HepG2 (cell line): Measurements from ENCODE around the gene ADIPOR2. TPM values are rescaled to one million over a fixed set of nuclear protein-coding genes. Genes with fewer than 3 reads are reported as not detected.
A peak's percentile ranks its signal among the peaks of the same experiment; 100 is the strongest.

ENCODE experiments used
- ATAC-seq: fragments of 200-7000 bp; cut with Tn5 transposase; 3 replicates; pipeline ENCODE4 v1.9.1; 2020; ENCODE audit warnings: mild to moderate bottlenecking, moderate library complexity
- BruUV-seq: library from RNA; stranded (reverse); fragments of 400-500 nt; replicated peaks from 2 replicates; lab custom pipeline; 2021; lab: Mats Ljungman, UMichigan
- CTCF ChIA-PET: fragments of 300-600 bp; formaldehyde crosslinking; extraction: SDS; loops from one replicate; lab custom pipeline; 2021; ENCODE audit warnings: low total read pairs, inconsistent platforms, low intra/inter-chr PET ratio; lab: Yijun Ruan, JAX
- POLR2A ChIA-PET: fragments of 350-600 bp; sonication (Branson Sonifier 250); formaldehyde crosslinking; loops from one replicate; lab custom pipeline; 2020; ENCODE audit warnings: antibody characterized with exemption, inconsistent platforms; lab: Yijun Ruan, JAX
- DNase-seq: peaks from one replicate; pipeline ENCODE4 v3.0.0-alpha.2; 2015; ENCODE audit warnings: low spot score
- FAIRE-seq: peaks from 3 replicates; lab custom pipeline; 2011; peaks lifted over from hg19 to GRCh38; lab: Jason Lieb, UNC
- H2AFZ ChIP-seq: one replicate; pipeline ENCODE4 v1.6.1; 2011; ENCODE audit warnings: low read length, inconsistent platforms
- H3K27ac ChIP-seq: fragments of 300-600 bp; 3 replicates; pipeline ENCODE4 v1.8.0; 2011; ENCODE audit warnings: mixed run types, mild to moderate bottlenecking, mixed read lengths, low read length, inconsistent platforms; ENCODE audit not compliant: insufficient read depth; ENCODE audit errors: extremely low read length
- H3K27me3 ChIP-seq, 2 experiments: fragments of 200-600 bp in 1 of 2; 2 replicates in 1 of 2; 3 replicates in 1 of 2; pipeline versions ENCODE4 v1.6.0 to v1.8.0; 2011; ENCODE audit warnings: low read length in 2 of 2, mild to moderate bottlenecking in 2 of 2, moderate library complexity in 2 of 2, inconsistent platforms in 1 of 2; ENCODE audit not compliant: insufficient read depth in 2 of 2, control insufficient read depth in 1 of 2
- H3K36me3 ChIP-seq, 2 experiments: fragments of 200-600 bp in 1 of 2; replicated peaks in 1 of 2; 2 replicates in 1 of 2; 3 replicates in 1 of 2; pipeline versions ENCODE4 v1.5.1 to v1.8.0; 2011; ENCODE audit warnings: low read length in 2 of 2, inconsistent platforms in 1 of 2; ENCODE audit not compliant: insufficient read depth in 2 of 2, control insufficient read depth in 1 of 2
- H3K4me1 ChIP-seq: 2 replicates; pipeline ENCODE4 v1.5.1; 2012; ENCODE audit warnings: low read length, inconsistent platforms; ENCODE audit not compliant: insufficient read depth
- H3K4me2 ChIP-seq: 2 replicates; pipeline ENCODE4 v1.6.0; 2011; ENCODE audit warnings: low read depth, low read length, inconsistent platforms
- H3K4me3 ChIP-seq, 3 experiments: fragments of 200-600 bp in 1 of 3; sonication (generic), shearing (Covaris generic) in 1 of 3; replicated peaks in 1 of 3; 2 replicates each; pipeline ENCODE4 v1.5.1; 2011 to 2016; ENCODE audit warnings: low read length in 3 of 3, inconsistent platforms in 2 of 3, low read depth in 2 of 3, mild to moderate bottlenecking in 2 of 3, control low read depth in 1 of 3, mixed read lengths in 1 of 3; ENCODE audit not compliant: insufficient read depth in 1 of 3
- H3K79me2 ChIP-seq: one replicate; pipeline ENCODE4 v1.6.1; 2011; ENCODE audit warnings: low read length, inconsistent platforms; ENCODE audit not compliant: insufficient read depth
- H3K9ac ChIP-seq: 2 replicates; pipeline ENCODE4 v1.6.0; 2011; ENCODE audit warnings: mild to moderate bottlenecking, low read depth, low read length, inconsistent platforms; ENCODE audit not compliant: insufficient read depth
- H3K9me3 ChIP-seq: 2 replicates; pipeline ENCODE4 v1.5.1; 2012; ENCODE audit warnings: mild to moderate bottlenecking, low read length
- H4K20me1 ChIP-seq: 2 replicates; pipeline ENCODE4 v1.6.0; 2011; ENCODE audit warnings: inconsistent platforms, mild to moderate bottlenecking, low read length, moderate library complexity; ENCODE audit not compliant: insufficient read depth
- BCL3 ChIP-seq: sonication (generic); formaldehyde crosslinking; IDR thresholded peaks from 2 replicates; pipeline ENCODE4 v1.5.1; 2020; ENCODE audit warnings: mild to moderate bottlenecking, missing genetic modification reagents, moderate library complexity
- DPF2 ChIP-seq: sonication (generic); formaldehyde crosslinking; IDR thresholded peaks from 2 replicates; pipeline ENCODE4 v1.4.0; 2020; ENCODE audit warnings: mild to moderate bottlenecking, low read depth, missing genetic modification reagents, borderline replicate concordance
- EP300 ChIP-seq, 3 experiments: sonication (generic) in 1 of 3; formaldehyde crosslinking in 1 of 3; IDR thresholded peaks; 2 replicates each; pipeline versions ENCODE4 v1.5.1 to v1.6.1; 2011 to 2020; ENCODE audit warnings: low read depth in 2 of 3, low read length in 2 of 3, borderline replicate concordance in 1 of 3, improper control_type of control experiment in 1 of 3, mild to moderate bottlenecking in 1 of 3, missing genetic modification reagents in 1 of 3, moderate library complexity in 1 of 3
- GABPB1 ChIP-seq: IDR thresholded peaks from 2 replicates; pipeline ENCODE4 v1.6.1; 2016; ENCODE audit warnings: mild to moderate bottlenecking, missing genetic modification reagents, moderate library complexity, missing compliant biosample characterization
- HBP1 ChIP-seq: IDR thresholded peaks from 2 replicates; pipeline ENCODE4 v1.6.1; 2016; ENCODE audit warnings: low read depth, control low read depth
- MTF1 ChIP-seq: sonication (generic); formaldehyde crosslinking; IDR thresholded peaks from 2 replicates; pipeline ENCODE4 v1.5.0; 2020; ENCODE audit warnings: missing genetic modification reagents
- NAIF1 ChIP-seq: sonication (generic); formaldehyde crosslinking; IDR thresholded peaks from 2 replicates; pipeline ENCODE4 v1.5.0; 2020; ENCODE audit warnings: mild to moderate bottlenecking, missing genetic modification reagents, borderline replicate concordance
- PCBP1 ChIP-seq: fragments of 200-400 bp; formaldehyde crosslinking; IDR thresholded peaks from 2 replicates; pipeline ENCODE4 v1.6.1; 2017; ENCODE audit warnings: mild to moderate bottlenecking, low read depth, low read length, borderline replicate concordance
- PPARG ChIP-seq: conservative IDR thresholded peaks from 2 replicates; pipeline ENCODE4 v1.6.1; 2016; ENCODE audit warnings: missing biosample characterization, missing genetic modification reagents
- THAP11 ChIP-seq: IDR thresholded peaks from 2 replicates; pipeline ENCODE4 v1.6.1; 2016; ENCODE audit warnings: missing biosample characterization, missing genetic modification reagents
- U2AF1 ChIP-seq: fragments of 200-400 bp; formaldehyde crosslinking; optimal IDR thresholded peaks from 2 replicates; pipeline ENCODE3; 2017; ENCODE audit warnings: mild to moderate bottlenecking, low read depth, low read length
- ZNF496 ChIP-seq: sonication (generic); formaldehyde crosslinking; IDR thresholded peaks from 2 replicates; pipeline ENCODE4 v1.8.1; 2023; ENCODE audit warnings: mild to moderate bottlenecking, moderate library complexity, missing genetic modification reagents; ENCODE audit not compliant: insufficient replicate concordance
- ZNF569 ChIP-seq: sonication (generic); formaldehyde crosslinking; IDR thresholded peaks from 2 replicates; pipeline ENCODE4 v1.5.0; 2020; ENCODE audit warnings: mild to moderate bottlenecking, missing genetic modification reagents, moderate library complexity, borderline replicate concordance
- WGBS: methylation state at CpG from one replicate; pipeline ENCODE4 v1.1.6; 2017; ENCODE audit warnings: low lambda C conversion rate; 5-methylcytosine and 5-hydroxymethylcytosine counted together
- in situ Hi-C: cut with HindIII; loops from 2 replicates; pipeline ENCODE4 v1.10.0; 2017; ENCODE audit warnings: low pct_unique_long_range_greater_than_20kb; ENCODE audit not compliant: extremely low pct_ligation_motif_present
- intact Hi-C: fragments of 100-400 bp; cut with micrococcal nuclease; formaldehyde crosslinking; loops from one replicate; pipeline ENCODE4 v1.10.0; 2022; ENCODE audit not compliant: unreplicated experiment
- polyA plus RNA-seq, 8 experiments: library from polyadenylated mRNA; depleted of rRNA in 3 of 8; stranded (reverse) in 7 of 8; unstranded in 1 of 8; fragments of >200 nt; fragmentation: Illumina TruSeq in 4 of 8; extraction: Trizol in 4 of 8; gene quantifications; 2 replicates each; pipeline versions ENCODE4 v1.2.1 to v1.2.3, GENCODE V29; 2011 to 2016; ENCODE audit warnings: low read depth in 4 of 8, missing spikeins in 1 of 8, mixed read lengths in 1 of 8; ENCODE audit not compliant: insufficient read depth in 1 of 8
- total RNA-seq, 5 experiments: library from RNA; depleted of rRNA; stranded (reverse); fragments of >200 nt; fragmentation: Illumina TruSeq; extraction: Trizol; gene quantifications; 2 replicates each; pipeline ENCODE4 v1.2.3, GENCODE V29; 2016; ENCODE audit warnings: low read depth in 1 of 5

The ADIPOR2 gene
- total and polyA plus RNA-seq, 2 of the 13 experiments (the other 11 are each of a cell fraction or from before 2014, with no cell fraction given) = 35.2 to 52.2 TPM

GRCh38 chr12:1809591-1810190, 118.8 kb downstream of the ADIPOR2 start:
- Histone ChIP-seq H3K27me3 (no peaks in the 10 kb centered on the region), H4K20me1 (no peaks in the 10 kb centered on the region), H3K4me2 (peak overlapping the region; percentile 89), H2AFZ (no peak overlapping the region), H3K79me2 (peaks cover 4% of the 10 kb centered on the region), H3K27ac (peak overlapping the region; percentile 75), H3K36me3 (no peaks in the 10 kb centered on the region), H3K9ac (no peak overlapping the region), H3K9me3 (no peaks in the 10 kb centered on the region), H3K4me3 (peak overlapping the region in 1 of 3 experiments; percentile 80; a peak in 1 of 6 replicates), H3K4me1 (peaks cover 91% of the 10 kb centered on the region)
- in situ Hi-C loops (loop anchor here (10.0 kb wide), 1 partner anchor 225 kb away; no protein-coding TSS in a partner anchor), intact Hi-C loops (no loop called here)
- CTCF ChIA-PET = no interaction called here
- ATAC-seq (no peak), FAIRE-seq (no peak), DNase-seq (no peak)
- no TSS peak for BruUV-seq
- TF ChIP-seq PPARG (CRISPR knock-in tag) (0 out of 2 replicates have a peak, but pooled peaks have one; percentile 18), EP300 (IDR thresholded peaks at IDR 0.05; ENCODE audit: low read depth in 2 of 2, low read length in 2 of 2) (0 out of 4 replicates have a peak, but pooled peaks of 1 of the 2 experiments have one; percentile 11), EP300 (CRISPR knock-in tag; IDR thresholded peaks at IDR 0.05; ENCODE audit: borderline replicate concordance) (no peak), GABPB1 (CRISPR knock-in tag) (no peak), THAP11 (CRISPR knock-in tag) (no peak)
- 86% methylated on average over 12 of the region's 13 CpGs for WGBS
- POLR2A ChIA-PET = interaction anchor here (5.7 kb wide), 1 partner anchor 28 kb away, joined by 31 read pairs; no protein-coding TSS in a partner anchor

- H2AFZ ChIP-seq = no peak overlapping the region
- no peaks in the 10 kb centered on the region for H3K36me3 ChIP-seq
- FAIRE-seq (peak; percentile 54), ATAC-seq (no peak), DNase-seq (no peak)
- 78% methylated on average over 15 of the region's 21 CpGs for WGBS
- no TSS peak for BruUV-seq
- CTCF ChIA-PET = no interaction called here
- peaks cover 4% of the 10 kb centered on the region for H3K79me2 ChIP-seq
- no peaks in the 10 kb centered on the region for H3K9me3 ChIP-seq
- peaks cover 94% of the 10 kb centered on the region for H3K4me1 ChIP-seq
- peak overlapping the region in 2 of 3 experiments; percentile 79 to 80; a peak in 4 of 6 replicates for H3K4me3 ChIP-seq
- POLR2A ChIA-PET = interaction anchor here (1.2 to 5.7 kb wide), 3 partner anchors 10 to 27 kb away, joined by 4 to 31 read pairs (median 15); no protein-coding TSS in a partner anchor
- intact Hi-C loops (no loop called here), in situ Hi-C loops (no loop called here)
- H3K27ac ChIP-seq = peak overlapping the region; percentile 75
- no peaks in the 10 kb centered on the region for H4K20me1 ChIP-seq
- H3K4me2 ChIP-seq = peak overlapping the region; percentile 89
- H3K9ac ChIP-seq = peak overlapping the region; percentile 79
- H3K27me3 ChIP-seq = no peaks in the 10 kb centered on the region
- no peak for TF ChIP-seq MTF1
- no peak for TF ChIP-seq HBP1
- 0 out of 2 replicates have a peak, but pooled peaks have one; percentile 24 for TF ChIP-seq DPF2 (CRISPR knock-in tag)
- TF ChIP-seq BCL3 (CRISPR knock-in tag) = no peak
- no peak for TF ChIP-seq PCBP1
- TF ChIP-seq NAIF1 (CRISPR knock-in tag) = no peak
- no peak for TF ChIP-seq U2AF1
- no peak for TF ChIP-seq ZNF496
- no peak for TF ChIP-seq ZNF569 (CRISPR knock-in tag)
Measured at GRCh38 chr12:1810201-1810930, 119.5 kb downstream of the ADIPOR2 start.
